Activated CD4-positive, alpha-beta T cell treated with anti-CD3 and anti-CD28 coated beads for 1 hour (primary cell): Measurements from ENCODE around the gene NCR2.

Experiments used
- DNase-seq: peaks from one replicate; pipeline ENCODE4 v3.0.0-alpha.2; 2020

The NCR2 gene

DNA sequence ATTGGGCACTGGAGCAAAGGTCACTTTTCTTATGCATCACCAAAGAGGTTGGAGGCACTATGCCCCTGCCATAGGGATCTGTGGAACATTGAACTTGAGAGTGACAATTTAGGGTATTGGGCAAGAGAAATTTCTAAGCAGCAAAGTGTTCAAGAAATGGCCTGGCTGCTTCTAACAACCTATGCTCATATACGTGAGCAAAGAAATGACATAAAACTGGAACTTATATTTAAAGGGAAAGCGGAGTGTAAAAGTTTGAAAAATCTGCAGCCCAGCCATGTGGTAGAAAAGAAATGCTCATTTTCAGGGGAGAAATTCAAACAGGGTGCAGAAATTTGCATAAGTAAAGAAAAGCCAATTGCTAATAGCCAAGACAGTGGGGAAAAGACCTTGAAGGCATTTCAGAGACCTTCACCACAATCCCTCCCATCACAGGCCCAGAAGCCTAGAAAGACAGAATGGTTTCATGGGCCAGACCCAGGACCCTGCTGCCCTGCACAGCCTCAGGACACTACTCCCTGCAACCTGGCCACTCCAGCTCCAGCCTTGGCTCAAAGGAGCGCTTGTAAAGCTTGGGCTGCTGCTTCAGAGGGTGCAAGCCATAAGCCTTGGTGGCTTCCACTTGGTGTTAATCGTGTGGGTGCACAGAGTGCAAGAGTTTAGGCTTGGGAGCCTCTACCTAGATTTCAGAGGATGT is 24.4 kb downstream of the NCR2 start:
- DNase-seq, result no peak

DNA sequence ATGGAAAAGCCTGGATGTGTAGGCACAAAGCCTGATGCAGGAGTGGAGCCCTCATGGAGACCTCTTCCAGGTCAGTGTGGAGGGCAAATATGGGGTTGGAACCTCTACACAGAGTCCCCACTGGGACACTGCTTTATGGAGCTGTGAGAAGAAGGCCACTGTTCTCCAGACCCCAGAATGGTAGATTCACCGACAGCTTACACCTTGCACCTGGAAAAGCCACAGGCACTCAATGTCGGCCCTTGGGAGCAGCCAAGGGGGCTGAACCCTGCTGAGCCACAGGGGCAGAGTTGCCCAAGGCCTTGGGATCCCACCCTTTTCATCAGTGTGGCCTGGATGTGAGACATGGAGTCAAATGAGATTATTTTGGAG is 24.9 kb downstream of the NCR2 start:
- DNase-seq, result no peak

- no peak for DNase-seq
Measured at GRCh38 chr6:41366150-41366549, 30.7 kb downstream of the NCR2 start.

DNA sequence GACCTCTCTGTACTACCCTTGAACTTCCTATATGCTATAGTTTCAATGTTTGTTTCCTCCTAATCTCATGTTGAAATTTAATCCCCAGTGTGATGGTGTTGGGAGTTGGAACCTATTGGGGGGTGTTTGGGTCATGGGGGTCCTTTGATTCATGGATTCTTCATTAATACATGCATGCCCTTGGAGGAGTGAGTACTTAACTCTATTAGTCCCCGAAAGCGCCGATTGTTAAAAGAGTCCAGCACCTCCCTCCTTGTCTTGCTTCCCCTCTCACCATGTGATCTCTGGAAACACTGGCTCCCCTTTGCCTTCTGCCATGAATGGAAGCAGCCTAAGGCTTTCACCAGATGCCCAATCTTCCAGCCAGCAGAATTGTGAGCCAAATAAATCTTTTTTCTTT is 31.7 kb downstream of the NCR2 start:
- DNase-seq, result no peak

- no peak for DNase-seq
Measured at GRCh38 chr6:41367700-41368099, 32.3 kb downstream of the NCR2 start.

DNA sequence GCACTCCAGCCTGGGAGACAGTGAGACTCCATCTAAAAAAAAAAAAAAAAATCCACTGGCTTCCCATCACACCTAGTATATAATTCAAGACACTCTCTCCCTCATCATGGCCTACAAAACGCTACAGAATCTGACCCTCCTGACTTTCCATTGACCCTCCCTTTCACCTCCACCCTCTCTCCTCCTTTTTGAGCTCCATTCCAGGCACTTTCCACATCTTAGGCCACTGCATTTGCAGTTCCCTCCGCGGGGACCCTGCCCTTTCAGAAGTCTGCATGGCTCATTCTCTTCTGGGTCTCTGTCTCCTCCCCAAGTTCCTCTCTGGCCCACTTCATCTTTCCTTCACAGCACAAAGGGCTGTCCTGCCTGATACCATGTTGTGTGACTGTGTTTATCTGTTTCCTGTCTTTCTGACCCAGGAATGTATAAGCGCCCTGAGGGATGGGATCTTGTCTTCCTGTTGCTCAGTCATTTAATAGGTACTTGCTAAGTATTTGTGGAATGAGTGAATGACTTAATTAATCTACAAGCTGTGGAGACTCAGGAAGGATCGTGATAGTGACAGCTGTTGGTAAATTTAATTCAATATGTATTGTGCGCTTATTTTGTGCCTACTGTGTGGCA is 35.2 kb downstream of the NCR2 start:
- no peak for DNase-seq

DNA sequence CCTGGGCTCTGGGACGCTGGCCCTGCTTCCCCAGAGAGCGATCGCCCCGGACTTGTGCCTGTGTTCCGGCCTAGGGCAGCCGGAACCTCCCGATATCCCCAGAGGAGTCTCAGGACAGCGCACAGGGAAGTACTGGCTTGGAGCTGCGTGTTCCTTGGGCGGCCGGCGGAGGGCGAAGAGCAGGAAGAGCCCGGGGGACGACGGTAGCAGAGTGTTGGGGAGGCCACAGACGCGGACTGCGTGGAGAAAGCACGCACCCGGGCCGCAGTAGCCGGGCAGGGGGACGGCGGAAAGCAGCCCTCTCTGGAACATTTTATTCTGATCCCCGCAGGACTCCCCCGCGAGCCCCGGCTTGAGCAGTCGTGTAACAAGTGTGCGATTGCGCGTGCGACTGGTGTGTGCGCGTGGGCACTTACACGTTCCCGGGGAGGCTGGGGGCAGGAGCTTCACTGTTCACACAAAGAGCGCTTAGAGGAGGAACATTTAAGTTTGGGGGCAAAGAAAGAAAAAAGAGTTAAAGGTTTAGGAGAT is 36.1 kb downstream of the NCR2 start:
- DNase-seq, result no peak

GRCh38 chr6:41371992-41372831 is 36.8 kb downstream of the NCR2 start:
- DNase-seq, result no peak

DNA sequence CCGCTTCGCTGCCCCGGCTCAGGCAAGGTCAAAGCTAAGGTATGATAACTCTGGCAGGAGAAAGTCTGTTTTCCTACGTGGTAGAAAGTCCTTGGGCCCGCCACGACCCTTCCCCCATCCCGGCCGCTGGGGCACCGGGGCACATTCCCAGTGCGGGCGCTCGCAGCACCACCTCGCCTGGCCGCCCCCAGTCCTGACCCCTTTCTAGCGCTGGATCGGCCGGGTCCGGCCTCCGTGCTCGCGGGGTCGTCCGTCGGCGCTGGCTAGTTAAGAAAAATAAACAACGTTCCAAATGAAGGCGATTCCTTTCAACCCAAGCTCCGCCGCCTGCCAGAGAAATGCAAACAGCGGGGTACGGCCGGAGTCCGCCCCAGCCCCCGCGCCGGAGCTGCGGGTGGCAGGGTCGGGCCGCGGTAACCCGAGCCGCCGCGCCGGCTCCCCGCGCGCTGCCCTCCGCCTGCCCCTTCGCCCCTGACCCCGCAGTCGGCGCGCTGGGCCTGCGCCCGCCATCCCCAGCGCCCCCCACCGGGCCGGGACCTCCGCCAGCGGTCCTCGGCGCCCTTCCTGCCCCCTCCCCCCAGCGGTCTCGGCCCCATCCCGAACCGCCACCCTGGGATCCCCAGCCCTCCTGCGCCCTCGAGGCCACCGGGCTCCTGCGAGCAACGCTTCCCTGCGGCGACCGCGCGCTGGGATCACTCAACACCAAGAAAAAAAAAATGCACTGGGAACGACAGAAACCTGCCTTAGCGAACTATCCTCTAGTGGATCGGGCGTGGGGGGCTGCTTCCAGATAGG is 37.6 kb downstream of the NCR2 start:
- no peak for DNase-seq

DNA sequence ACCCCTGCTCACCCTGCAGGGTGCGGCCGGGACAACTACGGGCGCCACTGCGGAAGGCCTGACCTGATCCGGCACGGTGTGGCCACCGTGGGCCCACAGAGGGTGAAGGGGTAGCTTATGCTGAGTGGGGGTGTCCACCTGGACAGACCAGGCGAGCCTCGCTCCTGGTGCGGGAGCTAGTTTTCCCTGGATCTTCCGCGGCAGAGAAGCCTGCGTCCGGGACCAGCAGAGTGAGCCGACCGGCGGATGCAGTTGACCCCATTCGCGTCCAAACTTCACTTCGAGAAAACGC is 38.2 kb downstream of the NCR2 start:
- no peak for DNase-seq

DNA sequence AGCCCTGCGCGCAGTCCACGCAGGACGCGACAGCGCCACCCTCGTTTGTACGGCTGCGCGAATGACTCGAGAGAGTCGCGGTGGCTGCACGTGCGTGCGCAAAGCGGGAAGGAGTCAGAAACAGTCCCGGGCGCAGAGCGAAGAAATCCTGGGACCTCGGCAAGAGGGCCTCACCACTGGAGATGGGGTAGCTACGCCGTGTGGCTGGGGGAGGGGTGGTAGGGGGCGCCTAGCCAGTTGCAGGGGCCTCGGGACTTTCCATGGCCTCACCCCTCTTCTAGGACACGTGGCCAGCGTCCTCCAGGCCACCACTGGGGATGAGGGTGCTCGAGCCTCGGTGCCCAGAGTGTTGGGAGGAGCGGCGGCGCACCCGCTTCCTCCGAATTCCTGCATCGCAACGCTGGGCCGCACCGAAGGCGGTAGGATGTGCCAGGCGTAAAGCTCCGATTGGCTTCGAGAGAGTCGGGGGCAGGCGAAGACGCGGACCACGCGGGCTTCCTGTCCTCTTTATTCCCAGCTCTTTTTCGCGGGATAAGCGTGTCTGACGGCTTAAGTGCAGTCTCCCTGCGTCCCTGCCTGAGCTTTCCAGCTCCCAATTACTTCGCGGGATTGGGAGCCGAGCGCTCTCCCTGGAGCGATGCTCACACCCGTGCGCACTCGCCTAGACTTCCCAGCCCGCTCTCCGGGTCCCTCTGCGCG is 38.7 kb downstream of the NCR2 start:
- no peak for DNase-seq

DNA sequence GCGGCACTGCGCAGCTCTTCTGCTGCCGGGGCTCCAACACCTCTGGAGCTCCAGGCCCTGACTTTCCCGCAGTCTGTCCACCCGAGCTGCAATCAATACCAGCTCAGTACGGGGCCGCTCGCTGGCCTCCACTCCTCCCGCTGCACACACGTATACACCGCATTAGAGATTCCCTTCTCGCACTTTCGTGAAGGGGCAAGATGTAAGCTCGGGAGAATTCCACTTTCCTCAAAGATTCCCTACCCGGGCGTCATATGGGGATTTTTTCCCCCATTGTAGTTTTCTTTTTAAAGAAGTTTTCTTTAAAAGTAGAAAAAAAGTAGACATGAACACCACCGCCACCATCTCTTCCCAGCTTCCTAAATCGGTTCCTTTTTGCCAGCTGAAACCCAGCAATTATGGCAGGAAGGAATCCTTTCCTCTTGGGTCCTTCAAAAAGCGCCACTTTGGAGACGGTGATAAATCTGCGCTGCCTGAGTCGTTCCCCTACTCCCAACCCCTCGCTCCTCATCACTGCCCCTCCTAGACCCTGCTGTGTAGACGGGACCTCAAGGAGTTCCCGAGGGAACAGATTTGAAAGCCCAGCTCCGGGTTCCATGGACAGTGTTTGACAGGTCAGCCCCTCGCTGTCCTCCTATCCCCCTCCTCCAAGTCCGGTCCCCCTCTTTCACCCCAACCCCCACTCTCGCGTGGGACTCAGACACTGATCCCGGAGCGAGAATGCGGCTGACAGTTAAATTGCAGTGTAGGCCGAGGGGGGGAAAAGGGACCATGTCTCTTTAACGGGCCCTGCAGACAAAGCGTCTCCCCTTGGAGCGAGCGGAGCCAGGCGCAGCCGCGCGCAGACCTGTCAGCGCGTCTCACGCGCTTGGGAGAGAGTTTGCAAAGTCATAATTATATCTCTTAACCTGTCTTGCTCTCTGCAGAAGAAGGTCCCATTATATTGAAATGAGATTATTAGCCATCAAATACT is 39.5 kb downstream of the NCR2 start:
- no peak for DNase-seq

GRCh38 chr6:41375598-41376151 is 40.3 kb downstream of the NCR2 start:
- DNase-seq, result no peak

DNA sequence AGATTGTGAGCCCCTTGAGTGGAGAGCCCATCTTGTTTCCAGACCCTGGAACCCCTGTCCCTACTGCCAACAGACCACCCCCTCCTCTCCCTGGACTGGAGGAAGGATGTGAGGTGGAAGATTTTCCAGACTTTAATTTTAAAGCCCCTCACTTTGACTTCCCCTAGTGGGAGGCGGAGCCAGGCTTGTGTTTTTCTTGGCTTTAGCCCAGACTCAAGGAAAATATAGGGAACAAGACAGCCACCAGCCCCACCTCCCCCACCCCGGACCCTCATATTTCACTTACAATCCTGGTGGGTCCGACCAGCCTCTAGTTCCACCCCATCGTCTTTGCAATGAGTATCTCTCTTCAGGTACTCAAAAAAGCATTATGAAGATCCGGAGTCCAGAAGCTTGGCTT is 40.8 kb downstream of the NCR2 start:
- no peak for DNase-seq

GRCh38 chr6:41377071-41377470 is 41.7 kb downstream of the NCR2 start:
- no peak for DNase-seq

DNA sequence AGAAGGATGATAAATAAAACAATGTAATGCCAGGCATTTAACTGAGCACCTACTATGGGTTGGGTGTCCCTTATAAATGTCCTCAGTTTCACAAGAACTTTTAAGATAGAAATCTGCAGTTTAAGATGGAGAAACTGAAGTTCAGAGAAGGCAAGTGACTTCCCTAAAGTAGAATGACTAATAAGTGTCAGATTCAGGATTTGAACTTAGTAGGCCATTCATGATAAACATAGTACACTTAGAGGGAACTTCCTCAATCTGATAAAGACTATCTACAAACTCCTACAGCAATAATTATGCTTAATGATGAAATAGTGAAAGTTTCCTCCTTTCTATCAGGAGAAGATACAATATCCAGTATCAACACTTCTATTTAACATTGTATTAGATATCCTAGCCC is 43.9 kb downstream of the NCR2 start:
- no peak for DNase-seq

- DNase-seq, result no peak
Measured at GRCh38 chr6:41386594-41386993, 51.2 kb downstream of the NCR2 start.

GRCh38 chr6:41392246-41392645 is 56.8 kb downstream of the NCR2 start:
- DNase-seq, result no peak

DNA sequence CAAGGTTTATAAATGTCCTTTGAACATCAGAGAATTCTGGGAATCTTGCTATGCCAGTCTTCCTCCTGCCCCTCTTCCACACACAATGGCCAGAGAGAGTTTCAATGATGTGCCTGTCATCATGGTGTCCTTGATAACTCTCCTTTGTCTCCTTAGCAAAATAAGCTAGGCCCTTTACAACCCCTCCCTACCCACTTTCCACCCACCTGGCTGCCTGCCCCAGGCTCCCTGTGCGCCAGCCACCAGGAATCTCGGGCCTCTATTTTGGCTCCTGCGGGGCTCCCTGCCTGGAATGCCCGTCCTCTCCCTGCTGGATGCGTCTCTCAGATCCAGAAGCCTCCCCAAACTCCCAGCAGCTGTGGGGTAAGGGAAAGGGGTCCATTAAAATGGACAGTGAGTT is 60.9 kb downstream of the NCR2 start:
- DNase-seq, result no peak

DNA sequence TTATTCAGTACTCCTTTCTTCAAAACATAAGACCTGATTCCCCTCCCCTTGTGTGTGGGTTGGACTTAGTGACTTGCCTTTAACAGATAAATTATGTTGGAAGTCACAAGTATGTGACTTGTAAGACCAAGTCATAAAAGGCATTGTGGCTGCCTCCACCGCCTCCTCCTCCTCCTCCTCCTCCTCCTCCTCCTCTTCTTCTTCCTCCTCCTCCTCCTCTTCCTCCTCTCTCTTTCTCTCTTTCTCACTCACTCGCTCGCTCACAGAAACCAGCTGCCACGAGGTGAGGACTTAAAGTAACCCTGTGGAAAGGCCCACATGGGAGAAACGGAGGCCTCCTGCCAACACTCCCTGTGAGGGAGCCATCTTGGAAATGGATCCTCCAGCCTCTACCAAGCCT is 64.0 kb downstream of the NCR2 start:
- no peak for DNase-seq
